ENCODE data around the gene SKAP1. TPM values are rescaled to one million over a fixed set of nuclear protein-coding genes. Genes with fewer than 3 reads are reported as not detected.

SKAP1 gene
- total and polyA plus RNA-seq, 2 of the 13 experiments (the other 11 are each of a cell fraction or from before 2014, with no cell fraction given) = 0.21 TPM; not detected in 1

DNA sequence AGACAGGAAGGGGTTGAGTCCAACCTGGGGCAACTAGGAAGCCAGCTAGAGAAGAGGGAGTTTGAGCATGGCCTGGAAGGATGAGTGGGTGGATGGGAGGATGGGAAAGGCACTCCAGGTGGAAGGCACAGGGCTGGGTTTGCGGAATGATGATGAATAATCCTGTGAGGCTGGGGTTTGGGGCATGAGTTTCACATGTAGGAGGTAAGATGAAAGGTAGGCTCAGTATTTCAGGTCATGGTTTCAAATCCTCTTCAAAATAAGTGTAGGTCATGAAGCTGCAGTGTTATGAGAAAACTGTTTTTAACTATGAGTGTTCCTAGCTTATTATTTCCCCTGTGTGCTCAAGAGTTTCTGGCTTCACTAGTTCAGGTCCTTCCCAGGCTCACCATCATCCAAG is 130.3 kb downstream of the SKAP1 start (continued):
- TF ChIP-seq, protein P1, sequence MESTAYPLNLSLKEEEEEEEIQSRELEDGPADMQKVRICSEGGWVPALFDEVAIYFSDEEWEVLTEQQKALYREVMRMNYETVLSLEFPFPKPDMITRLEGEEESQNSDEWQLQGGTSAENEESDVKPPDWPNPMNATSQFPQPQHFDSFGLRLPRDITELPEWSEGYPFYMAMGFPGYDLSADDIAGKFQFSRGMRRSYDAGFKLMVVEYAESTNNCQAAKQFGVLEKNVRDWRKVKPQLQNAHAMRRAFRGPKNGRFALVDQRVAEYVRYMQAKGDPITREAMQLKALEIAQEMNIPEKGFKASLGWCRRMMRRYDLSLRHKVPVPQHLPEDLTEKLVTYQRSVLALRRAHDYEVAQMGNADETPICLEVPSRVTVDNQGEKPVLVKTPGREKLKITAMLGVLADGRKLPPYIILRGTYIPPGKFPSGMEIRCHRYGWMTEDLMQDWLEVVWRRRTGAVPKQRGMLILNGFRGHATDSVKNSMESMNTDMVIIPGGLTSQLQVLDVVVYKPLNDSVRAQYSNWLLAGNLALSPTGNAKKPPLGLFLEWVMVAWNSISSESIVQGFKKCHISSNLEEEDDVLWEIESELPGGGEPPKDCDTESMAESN (CRISPR knock-in tag; conservative IDR thresholded peaks at IDR 0.05) = no peak
- no peak for TF ChIP-seq SOX13 (IDR thresholded peaks at IDR 0.05)
- TF ChIP-seq SOX13 (CRISPR knock-in tag; conservative IDR thresholded peaks at IDR 0.05 in 1 of 2, IDR thresholded peaks at IDR 0.05 in 1 of 2) = no peak
- no peak for TF ChIP-seq GLI4 (CRISPR knock-in tag; IDR thresholded peaks at IDR 0.05; ENCODE audit: borderline replicate concordance)
- TF ChIP-seq, protein P2, sequence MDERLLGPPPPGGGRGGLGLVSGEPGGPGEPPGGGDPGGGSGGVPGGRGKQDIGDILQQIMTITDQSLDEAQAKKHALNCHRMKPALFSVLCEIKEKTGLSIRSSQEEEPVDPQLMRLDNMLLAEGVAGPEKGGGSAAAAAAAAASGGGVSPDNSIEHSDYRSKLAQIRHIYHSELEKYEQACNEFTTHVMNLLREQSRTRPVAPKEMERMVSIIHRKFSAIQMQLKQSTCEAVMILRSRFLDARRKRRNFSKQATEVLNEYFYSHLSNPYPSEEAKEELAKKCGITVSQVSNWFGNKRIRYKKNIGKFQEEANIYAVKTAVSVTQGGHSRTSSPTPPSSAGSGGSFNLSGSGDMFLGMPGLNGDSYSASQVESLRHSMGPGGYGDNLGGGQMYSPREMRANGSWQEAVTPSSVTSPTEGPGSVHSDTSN (CRISPR knock-in tag; IDR thresholded peaks at IDR 0.05) = no peak

DNA sequence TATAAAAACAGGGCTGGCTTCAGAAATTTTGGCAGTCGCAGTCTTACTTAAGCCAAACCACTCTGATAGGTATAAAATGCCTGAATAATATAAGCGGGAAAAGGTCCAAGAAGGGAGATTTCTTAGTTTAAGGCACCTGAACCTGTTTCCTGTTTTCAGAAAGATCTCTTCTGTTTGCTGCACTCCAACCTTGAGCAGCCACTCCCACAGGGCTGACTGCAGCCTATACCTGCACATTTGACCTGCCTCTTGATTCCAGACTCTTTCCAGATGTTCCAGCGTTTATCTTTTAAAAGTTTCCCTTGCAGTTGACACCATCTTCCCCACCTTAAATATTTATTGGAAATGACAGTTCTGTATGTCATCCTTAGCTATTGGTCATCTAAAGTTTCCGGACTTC is 132.2 kb downstream of the SKAP1 start:
- intact Hi-C loops (cut with micrococcal nuclease; ENCODE audit: unreplicated experiment) = no loop called here
- H3K27ac ChIP-seq (ENCODE audit: extremely low read length, insufficient read depth, low read length) = no peak overlapping the region
- FAIRE-seq = no peak
- H3K27me3 ChIP-seq (ENCODE audit: control insufficient read depth in 1 of 2, insufficient read depth in 2 of 2, low read length in 2 of 2) = peaks cover 0 to 15% of the 10 kb centered on the region in 2 experiments; a peak in 3 of 5 replicates
- no peak overlapping the region for H2AFZ ChIP-seq (ENCODE audit: low read length)
- no peaks in the 10 kb centered on the region for H3K9me3 ChIP-seq (ENCODE audit: low read length)
- ChIA-PET POLR2A (no interaction called here), CTCF (ENCODE audit: low intra/inter-chr PET ratio, low total read pairs) (no interaction called here)
- no peak for DNase-seq (ENCODE audit: low spot score)
- H3K4me3 ChIP-seq (replicated peaks in 1 of 3; ENCODE audit: insufficient read depth in 1 of 3, low read depth in 2 of 3, low read length in 3 of 3) = no peak overlapping the region
- no peaks in the 10 kb centered on the region for H4K20me1 ChIP-seq (ENCODE audit: insufficient read depth, low read length)
- ATAC-seq = no peak
- H3K36me3 ChIP-seq (replicated peaks in 1 of 2; ENCODE audit: control insufficient read depth in 1 of 2, insufficient read depth in 2 of 2, low read length in 2 of 2) = no peaks in the 10 kb centered on the region
- no peaks in the 10 kb centered on the region for H3K79me2 ChIP-seq (ENCODE audit: insufficient read depth, low read length)
- no TSS peak for BruUV-seq (replicated peaks)
- in situ Hi-C loops (cut with HindIII; ENCODE audit: extremely low pct_ligation_motif_present, low pct_unique_long_range_greater_than_20kb) = no loop called here
- no peak overlapping the region for H3K9ac ChIP-seq (ENCODE audit: insufficient read depth, low read depth, low read length)
- 28% methylated on average over 4 of the region's 4 CpGs for WGBS (ENCODE audit: low lambda C conversion rate)
- H3K4me2 ChIP-seq (ENCODE audit: low read depth, low read length) = no peak overlapping the region
- H3K4me1 ChIP-seq (ENCODE audit: insufficient read depth, low read length) = no peaks in the 10 kb centered on the region
- TF ChIP-seq, protein P3, sequence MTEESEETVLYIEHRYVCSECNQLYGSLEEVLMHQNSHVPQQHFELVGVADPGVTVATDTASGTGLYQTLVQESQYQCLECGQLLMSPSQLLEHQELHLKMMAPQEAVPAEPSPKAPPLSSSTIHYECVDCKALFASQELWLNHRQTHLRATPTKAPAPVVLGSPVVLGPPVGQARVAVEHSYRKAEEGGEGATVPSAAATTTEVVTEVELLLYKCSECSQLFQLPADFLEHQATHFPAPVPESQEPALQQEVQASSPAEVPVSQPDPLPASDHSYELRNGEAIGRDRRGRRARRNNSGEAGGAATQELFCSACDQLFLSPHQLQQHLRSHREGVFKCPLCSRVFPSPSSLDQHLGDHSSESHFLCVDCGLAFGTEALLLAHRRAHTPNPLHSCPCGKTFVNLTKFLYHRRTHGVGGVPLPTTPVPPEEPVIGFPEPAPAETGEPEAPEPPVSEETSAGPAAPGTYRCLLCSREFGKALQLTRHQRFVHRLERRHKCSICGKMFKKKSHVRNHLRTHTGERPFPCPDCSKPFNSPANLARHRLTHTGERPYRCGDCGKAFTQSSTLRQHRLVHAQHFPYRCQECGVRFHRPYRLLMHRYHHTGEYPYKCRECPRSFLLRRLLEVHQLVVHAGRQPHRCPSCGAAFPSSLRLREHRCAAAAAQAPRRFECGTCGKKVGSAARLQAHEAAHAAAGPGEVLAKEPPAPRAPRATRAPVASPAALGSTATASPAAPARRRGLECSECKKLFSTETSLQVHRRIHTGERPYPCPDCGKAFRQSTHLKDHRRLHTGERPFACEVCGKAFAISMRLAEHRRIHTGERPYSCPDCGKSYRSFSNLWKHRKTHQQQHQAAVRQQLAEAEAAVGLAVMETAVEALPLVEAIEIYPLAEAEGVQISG (CRISPR knock-in tag; IDR thresholded peaks at IDR 0.05) = no peak
- TF ChIP-seq, protein P4, sequence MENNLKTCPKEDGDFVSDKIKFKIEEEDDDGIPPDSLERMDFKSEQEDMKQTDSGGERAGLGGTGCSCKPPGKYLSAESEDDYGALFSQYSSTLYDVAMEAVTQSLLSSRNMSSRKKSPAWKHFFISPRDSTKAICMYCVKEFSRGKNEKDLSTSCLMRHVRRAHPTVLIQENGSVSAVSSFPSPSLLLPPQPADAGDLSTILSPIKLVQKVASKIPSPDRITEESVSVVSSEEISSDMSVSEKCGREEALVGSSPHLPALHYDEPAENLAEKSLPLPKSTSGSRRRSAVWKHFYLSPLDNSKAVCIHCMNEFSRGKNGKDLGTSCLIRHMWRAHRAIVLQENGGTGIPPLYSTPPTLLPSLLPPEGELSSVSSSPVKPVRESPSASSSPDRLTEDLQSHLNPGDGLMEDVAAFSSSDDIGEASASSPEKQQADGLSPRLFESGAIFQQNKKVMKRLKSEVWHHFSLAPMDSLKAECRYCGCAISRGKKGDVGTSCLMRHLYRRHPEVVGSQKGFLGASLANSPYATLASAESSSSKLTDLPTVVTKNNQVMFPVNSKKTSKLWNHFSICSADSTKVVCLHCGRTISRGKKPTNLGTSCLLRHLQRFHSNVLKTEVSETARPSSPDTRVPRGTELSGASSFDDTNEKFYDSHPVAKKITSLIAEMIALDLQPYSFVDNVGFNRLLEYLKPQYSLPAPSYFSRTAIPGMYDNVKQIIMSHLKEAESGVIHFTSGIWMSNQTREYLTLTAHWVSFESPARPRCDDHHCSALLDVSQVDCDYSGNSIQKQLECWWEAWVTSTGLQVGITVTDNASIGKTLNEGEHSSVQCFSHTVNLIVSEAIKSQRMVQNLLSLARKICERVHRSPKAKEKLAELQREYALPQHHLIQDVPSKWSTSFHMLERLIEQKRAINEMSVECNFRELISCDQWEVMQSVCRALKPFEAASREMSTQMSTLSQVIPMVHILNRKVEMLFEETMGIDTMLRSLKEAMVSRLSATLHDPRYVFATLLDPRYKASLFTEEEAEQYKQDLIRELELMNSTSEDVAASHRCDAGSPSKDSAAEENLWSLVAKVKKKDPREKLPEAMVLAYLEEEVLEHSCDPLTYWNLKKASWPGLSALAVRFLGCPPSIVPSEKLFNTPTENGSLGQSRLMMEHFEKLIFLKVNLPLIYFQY (CRISPR knock-in tag; IDR thresholded peaks at IDR 0.05; ENCODE audit: borderline replicate concordance) = no peak
- TF ChIP-seq ZNF292 (CRISPR knock-in tag; IDR thresholded peaks at IDR 0.05; ENCODE audit: borderline replicate concordance, low read depth) = no peak
- no peak for TF ChIP-seq DMAP1 (CRISPR knock-in tag; IDR thresholded peaks at IDR 0.05)
- TF ChIP-seq, protein P5, sequence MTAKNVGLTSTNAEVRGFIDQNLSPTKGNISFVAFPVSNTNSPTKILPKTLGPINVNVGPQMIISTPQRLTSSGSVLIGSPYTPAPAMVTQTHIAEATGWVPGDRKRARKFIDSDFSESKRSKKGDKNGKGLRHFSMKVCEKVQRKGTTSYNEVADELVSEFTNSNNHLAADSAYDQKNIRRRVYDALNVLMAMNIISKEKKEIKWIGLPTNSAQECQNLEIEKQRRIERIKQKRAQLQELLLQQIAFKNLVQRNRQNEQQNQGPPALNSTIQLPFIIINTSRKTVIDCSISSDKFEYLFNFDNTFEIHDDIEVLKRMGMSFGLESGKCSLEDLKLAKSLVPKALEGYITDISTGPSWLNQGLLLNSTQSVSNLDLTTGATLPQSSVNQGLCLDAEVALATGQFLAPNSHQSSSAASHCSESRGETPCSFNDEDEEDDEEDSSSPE (CRISPR knock-in tag; IDR thresholded peaks at IDR 0.05) = no peak
- no peak for TF ChIP-seq SAFB2 (CRISPR knock-in tag; IDR thresholded peaks at IDR 0.05; ENCODE audit: borderline replicate concordance, low read depth)
- TF ChIP-seq SPEN (CRISPR knock-in tag; IDR thresholded peaks at IDR 0.05; ENCODE audit: low read depth) = no peak

Data from HepG2 (cell line).